NCI-H460 (cell line): ENCODE results near the gene THUMPD3. TPM values are rescaled to one million over a fixed set of nuclear protein-coding genes. Genes with fewer than 3 reads are reported as not detected.

Experiments used
- DNase-seq: peaks from one replicate; pipeline ENCODE4 v3.0.0-alpha.2; 2016; ENCODE audit warnings: low read depth; ENCODE audit errors: extremely low read depth
- total RNA-seq: library from RNA; depleted of rRNA; stranded (reverse); fragments of >200 nt; shearing (Covaris generic); gene quantifications from 2 replicates; pipeline ENCODE4 v1.2.3, GENCODE V29; 2014

THUMPD3 gene
- total RNA-seq, 1 experiment from 2014 or later, result 46.9 TPM

DNA sequence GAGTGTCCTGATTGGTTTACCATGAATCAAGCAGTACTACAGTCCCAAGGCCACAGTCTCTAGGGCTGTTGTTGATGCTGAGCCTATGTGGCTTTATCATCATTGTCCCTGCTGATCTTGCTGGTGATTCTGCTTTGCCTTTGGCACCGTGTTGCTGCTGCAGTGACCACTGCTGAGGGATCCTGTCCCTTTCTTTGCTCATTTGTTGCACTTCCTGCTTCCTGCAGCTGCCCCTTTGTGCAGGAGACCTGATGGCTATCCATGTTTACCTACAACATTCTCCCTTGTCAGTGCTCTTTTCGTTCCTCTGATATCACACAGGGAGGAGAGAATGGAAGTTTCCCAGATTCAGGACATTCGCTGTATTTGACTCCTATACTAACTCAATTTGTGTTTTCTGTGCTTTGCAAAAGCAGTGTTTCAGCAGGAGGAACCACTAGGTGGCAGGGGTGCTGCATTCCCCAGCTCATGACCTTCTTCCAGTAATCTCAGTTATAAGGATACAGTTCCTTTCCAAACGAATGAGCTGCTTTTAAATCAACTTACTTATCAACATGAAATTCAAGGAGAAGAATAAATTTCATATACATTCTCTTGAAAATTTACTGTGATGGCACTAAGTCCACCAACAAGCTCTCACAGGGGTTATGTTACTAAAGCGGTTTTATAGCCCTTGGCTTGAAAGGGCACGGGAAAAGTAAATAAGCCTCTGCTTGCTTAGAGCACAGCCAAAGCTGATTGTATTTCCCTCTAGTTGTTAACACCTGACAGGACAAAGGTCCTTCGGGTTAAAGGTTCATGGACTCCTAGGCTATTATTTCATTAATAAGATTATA is 9.7 kb upstream of the THUMPD3 start:
- DNase-seq, result peak; percentile 41

- DNase-seq, result no peak
Observed at GRCh38 chr3:9361691-9362388, 1.0 kb upstream of the THUMPD3 start.

DNA sequence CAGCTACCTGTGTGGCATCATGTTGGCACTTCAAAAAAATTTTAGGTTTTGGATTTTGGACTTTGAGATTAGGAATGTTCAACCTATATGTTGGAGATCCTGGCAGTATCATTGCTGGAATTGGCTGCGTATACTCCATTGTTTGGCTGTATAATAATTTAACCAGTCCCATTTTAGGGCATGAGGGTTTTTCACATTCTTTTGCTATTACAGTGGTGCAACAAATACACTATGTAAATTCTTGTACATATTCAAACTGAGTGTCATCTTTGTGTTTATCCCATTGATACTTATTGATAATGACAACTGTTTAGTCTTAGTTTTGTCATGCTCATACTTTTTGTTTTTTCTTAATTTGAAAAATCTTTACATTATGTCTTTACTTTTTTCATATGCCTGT is 6.7 kb downstream of the THUMPD3 start:
- DNase-seq, result no peak

GRCh38 chr3:9373465-9373864 is 10.6 kb downstream of the THUMPD3 start:
- DNase-seq, result no peak

- no peak for DNase-seq
Observed at GRCh38 chr3:9377981-9378380, 15.1 kb downstream of the THUMPD3 start.

DNA sequence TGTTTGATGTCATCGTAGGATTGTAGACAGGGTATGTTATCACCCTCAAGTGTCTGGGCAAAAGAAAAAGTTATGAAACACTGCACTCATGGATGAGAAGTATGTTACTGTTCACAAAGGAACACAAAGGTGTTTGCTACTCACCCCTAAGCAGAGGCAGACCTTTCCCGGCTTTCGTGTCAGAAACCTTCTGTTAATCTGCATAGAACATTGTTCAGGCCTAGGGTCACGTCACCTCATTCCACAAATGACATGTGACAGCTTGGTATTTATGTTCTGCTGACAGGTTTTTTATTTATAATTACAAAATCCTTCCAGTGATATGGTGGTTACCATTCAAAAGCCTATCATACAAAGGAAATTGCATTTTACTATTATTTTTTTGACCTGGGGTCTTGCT is 16.5 kb downstream of the THUMPD3 start:
- DNase-seq, result no peak

DNA sequence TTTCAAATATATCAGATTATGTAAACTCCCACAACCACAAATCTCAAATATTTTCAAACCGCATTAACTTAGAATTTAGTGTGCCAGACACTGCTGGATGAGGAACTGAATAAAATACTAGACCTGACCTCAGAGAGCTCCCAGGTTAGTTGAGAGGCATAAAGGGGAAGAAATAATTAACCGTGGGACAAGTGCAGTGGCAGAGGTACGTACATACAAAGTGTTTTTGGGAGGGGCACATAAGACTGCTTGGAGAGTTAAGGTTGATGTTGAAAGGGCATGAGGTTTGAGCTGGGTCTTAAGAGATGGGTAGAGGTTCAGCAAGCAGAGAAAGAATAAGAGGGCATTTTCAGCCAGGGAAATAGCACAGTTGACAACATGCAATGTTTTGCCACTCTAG is 17.2 kb downstream of the THUMPD3 start:
- no peak for DNase-seq

DNA sequence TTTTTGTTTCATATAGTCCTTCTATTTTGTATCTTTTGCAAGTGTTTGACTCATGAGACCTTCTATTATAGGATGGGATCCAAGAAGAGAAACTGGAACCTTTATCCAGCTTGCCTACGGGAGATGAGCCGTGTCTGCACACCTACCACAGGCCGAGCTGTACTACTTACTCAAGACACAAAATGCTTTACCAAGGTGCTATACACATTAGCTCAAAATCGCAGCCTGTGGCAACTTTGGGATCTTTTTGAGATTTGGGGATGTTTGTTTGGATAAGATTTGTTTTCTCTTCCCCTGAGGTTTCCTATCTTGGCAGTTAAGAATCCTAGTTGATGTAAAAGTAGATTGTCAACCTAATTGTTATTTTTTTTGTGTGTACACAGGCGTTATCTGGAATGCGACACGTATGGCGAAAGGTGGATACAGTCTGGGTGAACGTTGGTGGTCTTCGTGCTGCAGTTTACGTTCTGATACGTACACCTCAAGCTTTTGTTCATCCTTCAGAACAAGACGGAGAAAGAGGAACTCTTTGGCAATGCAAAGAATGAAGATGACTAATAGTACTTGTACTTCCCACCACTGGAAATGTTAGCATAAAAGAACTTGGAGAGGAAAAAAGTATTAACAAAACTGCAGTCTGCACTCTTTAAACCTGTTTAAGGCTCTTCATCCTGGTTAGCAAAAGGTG is 21.4 kb downstream of the THUMPD3 start:
- DNase-seq, result no peak

GRCh38 chr3:9385187-9386077 is 22.6 kb downstream of the THUMPD3 start:
- DNase-seq, result no peak

DNA sequence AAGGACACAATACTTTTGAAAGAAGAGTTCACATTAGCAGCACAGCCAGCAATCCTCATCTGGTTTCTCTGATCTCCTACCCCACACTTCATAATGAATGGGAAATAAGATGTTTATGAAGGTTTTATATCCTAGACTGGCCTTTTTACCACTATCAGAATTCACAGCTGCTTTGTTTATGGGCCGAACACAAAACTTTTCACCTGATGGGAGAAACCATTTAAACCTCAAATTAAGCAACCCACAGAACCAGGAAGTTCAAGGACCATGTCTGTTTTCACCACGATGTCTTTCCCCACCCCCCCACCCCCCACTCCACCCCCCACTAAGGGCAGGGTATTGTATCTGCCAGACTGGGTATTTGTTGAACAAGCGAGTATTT is 23.2 kb downstream of the THUMPD3 start:
- no peak for DNase-seq

GRCh38 chr3:9386501-9387321 is 23.9 kb downstream of the THUMPD3 start:
- DNase-seq, result no peak

DNA sequence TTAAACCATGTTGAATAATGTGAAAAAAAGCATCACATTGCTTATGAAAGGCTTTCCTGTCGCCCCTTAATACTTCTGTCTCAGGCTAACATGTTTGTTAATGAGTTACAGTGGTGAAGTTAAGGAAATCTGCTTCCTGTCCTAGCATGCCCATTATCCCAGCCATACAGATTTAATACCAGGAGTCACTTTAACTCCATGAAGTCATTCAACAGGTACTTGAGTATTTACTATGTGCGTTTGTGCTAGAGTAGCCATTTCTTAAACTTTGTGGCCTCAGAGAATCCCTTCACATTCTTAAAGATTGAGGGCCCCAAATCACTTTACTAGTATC is 24.4 kb downstream of the THUMPD3 start:
- no peak for DNase-seq

DNA sequence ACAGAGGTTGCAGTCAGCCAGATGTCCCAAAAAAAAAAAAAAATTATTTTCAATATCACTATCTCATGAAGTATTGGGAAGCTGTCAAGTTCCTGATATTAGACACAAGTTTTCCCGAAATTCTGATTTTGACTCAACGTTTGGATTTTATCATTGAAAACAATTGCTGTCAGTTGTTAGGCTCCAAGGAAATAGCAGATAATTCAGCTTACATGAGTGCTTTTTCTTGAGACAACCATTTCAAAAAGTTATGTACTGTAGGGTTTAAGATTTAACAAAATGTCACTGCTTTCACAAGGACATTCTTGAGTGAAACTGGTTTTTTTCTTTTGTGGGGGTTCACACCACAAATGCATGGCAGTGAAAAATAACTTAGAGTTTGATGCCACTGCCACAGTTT is 25.3 kb downstream of the THUMPD3 start:
- DNase-seq, result no peak

DNA sequence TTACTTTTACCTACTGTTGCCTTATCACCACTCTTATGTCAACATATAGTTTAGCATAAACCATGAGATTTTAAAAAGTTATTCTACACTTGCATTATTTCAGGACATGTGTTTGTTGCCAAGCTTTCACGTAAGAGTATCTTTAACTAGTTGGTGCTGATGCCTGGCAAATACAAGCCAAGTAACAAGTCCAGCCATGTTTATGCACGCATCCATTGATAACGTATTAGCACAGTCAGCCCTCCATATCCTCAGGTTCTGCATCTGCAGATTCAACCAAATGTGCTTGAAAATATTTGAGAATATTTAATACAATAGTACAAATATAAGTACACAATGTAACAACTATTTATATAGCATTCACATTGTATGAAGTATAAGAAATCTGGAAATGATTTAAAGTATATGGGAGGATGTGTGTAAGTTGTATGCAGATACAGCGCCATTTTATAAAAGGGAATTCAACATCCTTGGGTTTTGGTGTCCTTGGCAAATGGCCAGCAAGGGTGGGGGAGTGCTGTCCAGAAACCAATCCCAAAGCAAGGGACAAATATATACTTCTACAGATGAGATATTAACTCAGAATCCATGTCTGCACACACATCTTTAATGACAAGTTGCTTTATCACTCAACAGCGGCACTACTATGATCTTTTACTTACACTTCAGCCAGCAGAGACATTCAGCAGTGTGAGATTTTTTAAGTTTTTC is 25.9 kb downstream of the THUMPD3 start:
- no peak for DNase-seq

- no peak for DNase-seq
Observed at GRCh38 chr3:9390265-9390888, 27.5 kb downstream of the THUMPD3 start.

DNA sequence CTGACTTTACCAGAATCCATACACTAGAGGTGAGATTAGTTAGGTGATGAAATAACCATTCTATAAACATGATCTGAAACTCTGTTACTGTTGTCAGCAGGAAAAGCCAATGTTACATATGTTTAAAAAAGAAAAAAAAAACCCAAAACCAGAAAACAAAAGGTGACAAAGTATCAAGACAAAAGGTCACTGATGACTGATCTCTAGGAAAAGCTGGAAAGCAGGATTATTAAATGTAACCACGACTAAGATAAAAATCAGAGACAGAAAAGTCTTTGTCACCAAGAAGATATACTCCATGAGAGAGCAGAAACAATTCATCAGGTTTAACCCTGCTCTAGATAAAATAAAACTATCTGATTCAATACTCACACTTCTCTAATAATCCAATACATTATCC is 29.2 kb downstream of the THUMPD3 start:
- no peak for DNase-seq

- DNase-seq, result no peak
Observed at GRCh38 chr3:9395570-9396300, 32.9 kb downstream of the THUMPD3 start.

DNA sequence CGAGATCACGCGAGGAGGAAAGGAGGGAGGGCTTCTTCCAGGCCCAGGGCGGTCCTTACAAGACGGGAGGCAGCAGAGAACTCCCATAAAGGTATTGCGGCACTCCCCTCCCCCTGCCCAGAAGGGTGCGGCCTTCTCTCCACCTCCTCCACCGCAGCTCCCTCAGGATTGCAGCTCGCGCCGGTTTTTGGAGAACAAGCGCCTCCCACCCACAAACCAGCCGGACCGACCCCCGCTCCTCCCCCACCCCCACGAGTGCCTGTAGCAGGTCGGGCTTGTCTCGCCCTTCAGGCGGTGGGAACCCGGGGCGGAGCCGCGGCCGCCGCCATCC is 33.4 kb downstream of the THUMPD3 start:
- DNase-seq, result peak; percentile 75
